H1 (cell line): ENCODE measurements around the gene GAMT. TPM values are rescaled to one million over a fixed set of nuclear protein-coding genes. Genes with fewer than 3 reads are reported as not detected.

Experiments
- BRCA1 ChIP-seq: IDR thresholded peaks from 2 replicates; pipeline ENCODE4 v1.6.1; 2012; ENCODE audit warnings: low read depth, low read length, improper control_type of control experiment
- CBX5 ChIP-seq: fragments of 300-800, 300-1000 bp; sonication (generic); IDR thresholded peaks from 2 replicates; pipeline ENCODE4 v1.7.1; 2016; ENCODE audit warnings: antibody characterized with exemption, low read length, low read depth
- CBX8 ChIP-seq: fragments of 300-800, 300-1000 bp; sonication (generic); IDR thresholded peaks from 2 replicates; pipeline ENCODE4 v1.7.1; 2016; ENCODE audit warnings: low read depth, low read length, borderline replicate concordance
- EZH2 ChIP-seq: fragments of 200-600 bp; sonication (generic); IDR thresholded peaks from 2 replicates; pipeline ENCODE4 v1.7.1; 2012; ENCODE audit warnings: low read depth, mild to moderate bottlenecking, moderate library complexity, low read length, inconsistent platforms; ENCODE audit not compliant: severe bottlenecking
- RFX5 ChIP-seq: IDR thresholded peaks from 2 replicates; pipeline ENCODE4 v1.6.1; 2011; ENCODE audit warnings: low read depth, low read length, improper control_type of control experiment, borderline replicate concordance
- SIRT6 ChIP-seq: IDR thresholded peaks from one replicate; pipeline ENCODE4 v1.7.1; 2012; ENCODE audit warnings: low read length, inconsistent platforms
- SIX5 ChIP-seq: IDR thresholded peaks from 2 replicates; pipeline ENCODE4 v1.6.1; 2011; ENCODE audit warnings: mild to moderate bottlenecking, low read depth, low read length
- polyA plus RNA-seq, 7 experiments: library from polyadenylated mRNA; depleted of rRNA in 3 of 7; stranded (reverse) in 5 of 7; unstranded in 2 of 7; fragments of >200 nt in 5 of 7; fragments of 200-250 nt in 2 of 7; gene quantifications; 1 replicate in 5 of 7; 2 replicates in 1 of 7; 4 replicates in 1 of 7; pipeline versions ENCODE4 v1.2.1 to v1.2.3, GENCODE V29; 2011 to 2013; ENCODE audit warnings: missing spikeins in 2 of 7, mixed read lengths in 2 of 7
- total RNA-seq: library from RNA; stranded (reverse); fragmentation: NEBNext Ultra II Directional; extraction: Animal tissue kit (Norgen Biotek cat#: 25700); gene quantifications from 2 replicates; pipeline ENCODE4 v1.2.1, GENCODE V29; 2021
- TF ChIP-seq, protein P1 (sequence below), 3 experiments: IDR thresholded peaks; 1 replicate in 2 of 3; 2 replicates in 1 of 3; pipeline versions ENCODE4 v1.5.1 to v1.6.1; 2011; ENCODE audit warnings: low read length in 3 of 3, mild to moderate bottlenecking in 3 of 3, inconsistent platforms in 2 of 3, low read depth in 1 of 3, moderate library complexity in 1 of 3; ENCODE audit not compliant: insufficient read depth in 1 of 3; ENCODE audit errors: control extremely low read depth in 1 of 3

Gene GAMT
- total and polyA plus RNA-seq, 2 of the 8 experiments (the other 6 are each of a cell fraction or from before 2014, with no cell fraction given): 17.2 to 35.6 TPM

DNA sequence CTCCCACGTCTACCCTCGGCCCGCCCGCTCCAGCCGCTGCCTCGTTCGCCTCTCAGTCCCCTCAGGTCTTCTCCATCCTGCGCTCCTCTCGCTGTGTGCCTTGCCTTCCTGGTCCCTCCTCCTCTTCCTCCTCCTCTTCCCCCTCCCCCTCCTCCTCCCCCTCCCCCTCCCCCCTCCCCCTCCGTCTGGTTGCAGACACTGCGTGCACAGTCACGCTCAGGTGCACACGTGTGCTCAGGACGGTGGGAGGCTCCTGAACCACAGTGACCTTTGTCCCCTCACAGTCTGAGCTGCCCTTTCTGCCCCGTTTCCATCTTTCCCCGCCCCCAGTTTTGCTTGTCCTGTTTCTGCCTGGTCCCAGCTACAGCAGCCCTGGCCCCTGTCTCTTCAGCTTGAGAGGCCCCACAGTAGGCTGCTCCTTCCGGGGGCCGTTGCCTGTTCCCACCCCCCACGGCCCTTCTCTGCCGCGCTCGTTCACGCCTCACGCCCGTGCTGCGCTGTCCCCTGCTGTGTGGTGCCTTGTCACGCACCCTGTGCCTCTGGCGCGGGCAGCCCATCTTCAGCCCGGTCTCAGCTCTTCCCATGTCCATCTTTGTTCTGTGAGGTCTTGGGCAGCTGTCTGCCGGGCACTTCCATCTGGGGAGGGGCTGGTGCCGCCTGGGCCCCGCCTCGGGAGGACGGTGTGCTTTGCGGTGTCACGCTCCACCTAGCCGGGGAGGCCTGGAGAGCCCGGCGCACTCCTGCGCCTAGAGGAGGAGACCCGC lies 23.0 kb upstream of the GAMT start (continued):
- TF ChIP-seq EZH2 (no peak), BRCA1 (no peak), SIX5 (no peak), CBX5 (no peak), SIRT6 (no peak), RFX5 (no peak), CBX8 (no peak)
- TF ChIP-seq, protein P1, sequence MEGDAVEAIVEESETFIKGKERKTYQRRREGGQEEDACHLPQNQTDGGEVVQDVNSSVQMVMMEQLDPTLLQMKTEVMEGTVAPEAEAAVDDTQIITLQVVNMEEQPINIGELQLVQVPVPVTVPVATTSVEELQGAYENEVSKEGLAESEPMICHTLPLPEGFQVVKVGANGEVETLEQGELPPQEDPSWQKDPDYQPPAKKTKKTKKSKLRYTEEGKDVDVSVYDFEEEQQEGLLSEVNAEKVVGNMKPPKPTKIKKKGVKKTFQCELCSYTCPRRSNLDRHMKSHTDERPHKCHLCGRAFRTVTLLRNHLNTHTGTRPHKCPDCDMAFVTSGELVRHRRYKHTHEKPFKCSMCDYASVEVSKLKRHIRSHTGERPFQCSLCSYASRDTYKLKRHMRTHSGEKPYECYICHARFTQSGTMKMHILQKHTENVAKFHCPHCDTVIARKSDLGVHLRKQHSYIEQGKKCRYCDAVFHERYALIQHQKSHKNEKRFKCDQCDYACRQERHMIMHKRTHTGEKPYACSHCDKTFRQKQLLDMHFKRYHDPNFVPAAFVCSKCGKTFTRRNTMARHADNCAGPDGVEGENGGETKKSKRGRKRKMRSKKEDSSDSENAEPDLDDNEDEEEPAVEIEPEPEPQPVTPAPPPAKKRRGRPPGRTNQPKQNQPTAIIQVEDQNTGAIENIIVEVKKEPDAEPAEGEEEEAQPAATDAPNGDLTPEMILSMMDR (IDR thresholded peaks at IDR 0.05; ENCODE audit: control extremely low read depth in 1 of 3, insufficient read depth in 1 of 3, low read depth in 1 of 3, low read length in 3 of 3): no peak
